ENCODE results near the gene BMP7.
"Not testable (repeated sequence)": the region's sequence is repeated elsewhere in the genome, so short reads cannot be mapped to it uniquely, and the experiment has no call there.

Gene BMP7

DNA sequence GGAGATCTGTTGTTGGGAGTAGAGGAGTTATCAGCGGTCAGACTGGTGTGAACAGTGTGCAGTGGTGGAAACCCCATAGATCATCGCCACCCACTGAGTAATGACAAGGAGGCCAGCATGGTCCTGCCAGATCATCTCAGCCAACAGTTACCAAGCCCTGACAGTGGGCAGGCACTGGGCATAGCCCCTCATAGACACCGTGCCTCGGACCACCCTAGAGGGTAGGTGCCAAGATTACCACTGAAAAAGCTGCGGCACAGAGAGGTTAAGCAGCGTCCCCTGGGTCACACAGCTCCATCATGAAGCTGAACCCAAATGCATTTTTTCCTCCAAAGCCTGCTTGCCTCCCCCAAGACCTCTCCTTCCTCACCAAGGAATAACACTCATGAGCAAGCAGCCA is 21.5 kb upstream of the BMP7 start:
- DNase-seq (ENCODE audit: low read depth, low spot score): no peak

DNA sequence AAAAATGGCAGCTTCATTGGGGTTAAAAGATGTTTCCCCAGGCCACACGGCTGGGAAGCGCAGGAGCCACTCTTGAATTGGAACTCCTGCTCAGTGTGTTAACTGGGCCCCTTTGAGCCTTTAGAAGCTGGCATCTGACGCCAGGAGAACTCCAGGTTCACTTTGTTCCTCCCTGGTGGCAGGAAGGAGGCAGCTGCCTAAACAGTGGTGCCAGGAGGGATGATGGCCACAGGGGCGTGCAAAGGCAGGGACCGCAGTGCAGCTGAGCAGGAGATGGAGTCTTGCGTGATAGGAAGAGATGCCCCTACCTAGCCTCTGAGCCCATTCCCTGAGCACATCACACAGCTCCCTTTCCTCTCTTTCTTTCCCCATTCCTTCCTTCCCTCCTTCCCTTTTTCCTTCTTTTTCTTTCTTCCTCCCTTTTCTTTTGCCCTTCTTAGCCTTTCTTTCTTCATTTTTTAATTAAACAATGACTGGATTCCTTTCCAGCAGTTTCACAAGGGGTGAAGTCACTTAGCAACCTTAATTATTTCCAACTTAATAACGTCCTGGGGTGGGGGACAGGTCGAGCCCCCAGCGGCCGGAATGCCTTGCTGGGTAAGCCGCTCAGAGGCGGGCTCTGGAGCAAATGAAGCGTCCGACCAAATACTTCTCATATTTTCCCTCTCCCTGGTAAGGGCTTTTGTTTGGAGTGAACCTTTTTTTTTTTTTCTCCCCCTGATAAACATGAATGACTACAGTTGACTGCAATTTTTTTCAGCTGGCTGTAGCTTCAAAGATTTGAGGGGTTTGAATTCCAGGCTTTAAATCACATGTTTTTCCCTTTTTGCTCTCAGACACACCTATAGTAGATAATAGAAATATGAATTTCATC is 20.8 kb upstream of the BMP7 start:
- DNase-seq (ENCODE audit: low read depth, low spot score): peak; percentile 80

GRCh38 chr20:57283860-57284259 is 17.4 kb upstream of the BMP7 start:
- DNase-seq (ENCODE audit: low read depth, low spot score): no peak

DNA sequence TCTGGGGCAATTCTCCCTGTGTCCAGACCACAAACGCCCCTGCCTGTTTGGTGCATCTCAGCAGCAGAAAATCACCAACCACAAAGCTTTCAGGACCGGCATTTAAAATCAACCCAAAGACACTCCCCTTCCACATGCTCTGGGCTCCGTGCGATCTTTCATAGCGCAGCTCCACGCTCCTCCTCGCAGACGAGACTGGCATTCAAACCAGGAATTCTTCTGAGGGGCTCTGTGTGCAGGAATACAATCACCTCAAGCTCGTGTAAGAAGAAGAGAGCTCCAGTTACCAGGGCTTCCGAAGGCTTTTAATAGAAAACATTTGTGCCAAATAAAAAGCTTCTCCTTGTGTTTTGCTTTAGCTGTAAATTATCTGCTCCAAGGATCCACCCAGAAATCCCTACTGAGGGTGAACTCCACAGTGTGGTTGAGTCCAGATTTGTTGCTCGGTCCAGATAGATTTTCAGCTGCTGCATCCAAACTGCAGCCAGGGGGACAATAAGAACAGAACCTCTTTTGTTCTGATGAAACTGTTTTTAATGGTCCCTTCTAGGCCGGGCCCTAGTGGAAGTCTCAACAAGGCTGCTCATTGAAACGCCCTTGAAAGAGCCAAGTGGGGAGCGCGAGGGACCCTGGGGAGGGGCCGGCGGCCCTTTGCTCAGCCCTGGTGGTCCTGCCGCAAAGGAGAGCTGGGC is 16.4 kb upstream of the BMP7 start:
- peak; percentile 65 for DNase-seq (ENCODE audit: low read depth, low spot score)

DNA sequence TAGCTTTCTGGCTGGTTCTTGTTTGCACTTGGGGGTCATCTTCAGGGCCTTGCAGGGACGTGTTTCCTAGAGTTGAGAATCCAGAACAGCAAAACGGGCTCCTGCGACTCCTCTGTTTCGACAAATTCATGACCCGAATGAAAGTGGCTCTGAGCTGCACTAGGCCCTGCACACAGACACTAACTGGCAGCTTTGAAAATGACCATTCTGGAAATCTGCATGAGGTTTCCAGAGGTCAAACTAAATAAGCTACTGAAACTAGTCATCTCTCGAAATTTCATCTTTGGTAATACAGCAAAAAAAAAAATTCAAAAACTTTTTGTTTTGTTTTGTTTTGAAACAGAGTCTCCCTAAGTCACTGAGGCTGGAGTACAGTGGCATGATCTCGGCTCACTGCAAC is 15.5 kb upstream of the BMP7 start:
- no peak for DNase-seq (ENCODE audit: low read depth, low spot score)

DNA sequence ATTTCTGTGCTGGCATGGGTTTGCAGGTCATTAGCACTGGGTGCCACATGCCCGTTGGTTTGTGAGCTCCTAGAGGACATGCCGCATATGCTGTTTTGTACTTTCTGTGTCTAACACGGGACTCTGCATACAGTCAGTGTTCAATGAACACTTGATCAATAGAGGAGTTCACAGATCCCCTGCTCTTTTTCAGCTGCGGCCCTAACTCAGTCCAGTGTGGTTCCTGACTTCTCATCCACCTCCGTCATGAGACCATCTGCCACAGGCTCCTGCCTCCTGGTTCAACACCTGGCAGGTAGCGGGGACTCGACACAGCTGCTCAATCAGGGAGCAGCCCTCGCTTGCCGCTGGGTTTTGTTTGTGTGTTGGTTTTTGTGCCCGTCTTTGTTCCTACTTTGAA is 13.8 kb upstream of the BMP7 start:
- no peak for DNase-seq (ENCODE audit: low read depth, low spot score)

- DNase-seq (ENCODE audit: low read depth, low spot score): not testable (repeated sequence)
These were observed 13.1 kb upstream of the BMP7 start for GRCh38 chr20:57279548-57279947.

DNA sequence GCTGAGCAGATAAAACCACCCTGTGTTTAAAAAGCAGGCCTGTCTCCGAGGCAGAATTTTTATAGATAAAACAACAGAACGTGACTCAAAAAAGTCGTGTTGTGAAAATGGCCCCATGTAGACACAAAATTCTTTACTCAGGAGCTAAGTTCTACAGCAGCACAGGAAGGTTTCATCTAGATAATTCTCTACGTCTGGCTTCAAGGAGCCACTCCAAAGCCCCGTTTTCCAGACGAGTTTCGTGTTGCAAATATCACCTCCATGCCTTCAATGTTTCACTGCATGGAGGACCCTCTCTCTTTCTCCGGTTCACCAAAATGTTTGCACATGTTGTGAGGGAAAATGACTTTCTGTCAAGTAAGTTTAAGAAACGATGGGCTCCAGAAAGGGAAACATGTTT is 12.0 kb upstream of the BMP7 start:
- no peak for DNase-seq (ENCODE audit: low read depth, low spot score)

DNA sequence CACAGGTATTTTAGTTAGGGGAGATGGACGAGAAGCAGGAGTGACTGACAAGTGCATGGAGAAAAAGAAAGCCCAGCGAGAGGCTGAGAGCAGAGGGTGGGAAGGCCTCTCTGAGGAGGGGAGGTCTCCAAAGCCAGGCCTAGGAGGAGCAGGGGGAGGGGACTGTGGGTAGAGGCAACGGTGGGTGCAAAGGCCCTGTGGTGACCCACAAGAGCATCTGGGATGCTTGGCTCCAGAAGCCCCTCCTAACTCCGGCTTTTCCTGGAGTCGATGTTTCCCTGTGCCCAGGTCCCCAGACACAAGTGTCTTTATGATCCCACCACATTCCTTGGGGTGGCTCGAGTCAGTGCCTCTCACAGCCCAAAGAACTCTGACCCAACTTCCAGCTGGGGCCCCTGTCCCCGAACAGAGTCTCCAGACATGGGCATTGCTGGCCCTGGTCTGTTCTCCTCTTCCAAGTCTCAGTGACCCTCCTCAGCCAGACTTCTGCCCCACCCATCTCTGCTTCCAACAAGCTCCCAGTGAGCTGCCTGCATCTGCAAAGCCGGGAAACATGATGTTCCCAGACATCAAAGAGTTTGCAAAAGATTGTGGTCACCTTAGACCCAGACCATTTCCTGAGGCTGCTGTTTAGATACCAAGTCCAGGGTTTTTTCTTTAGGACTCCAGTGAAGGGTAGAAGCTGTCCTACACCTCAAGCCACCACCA is 11.1 kb upstream of the BMP7 start:
- DNase-seq (ENCODE audit: low read depth, low spot score): no peak

DNA sequence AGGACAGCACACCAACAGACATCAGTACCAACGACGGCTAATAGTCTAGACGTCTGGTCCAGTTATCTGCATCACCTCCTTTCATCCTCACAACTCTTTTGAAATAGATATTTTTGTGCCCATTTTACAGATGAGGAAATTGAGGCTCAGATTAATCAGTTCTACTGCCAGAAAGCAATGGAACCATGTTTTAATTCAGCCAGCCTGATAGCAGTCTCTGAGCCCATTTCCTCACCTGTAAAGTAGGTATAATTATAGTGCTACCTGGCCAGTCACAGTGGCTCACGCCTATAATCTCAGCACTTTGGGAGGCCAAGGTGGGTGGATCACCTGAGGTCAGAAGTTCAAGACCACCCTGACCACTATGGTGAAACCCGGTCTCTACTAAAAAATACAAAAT is 9.8 kb upstream of the BMP7 start:
- no peak for DNase-seq (ENCODE audit: low read depth, low spot score)

DNA sequence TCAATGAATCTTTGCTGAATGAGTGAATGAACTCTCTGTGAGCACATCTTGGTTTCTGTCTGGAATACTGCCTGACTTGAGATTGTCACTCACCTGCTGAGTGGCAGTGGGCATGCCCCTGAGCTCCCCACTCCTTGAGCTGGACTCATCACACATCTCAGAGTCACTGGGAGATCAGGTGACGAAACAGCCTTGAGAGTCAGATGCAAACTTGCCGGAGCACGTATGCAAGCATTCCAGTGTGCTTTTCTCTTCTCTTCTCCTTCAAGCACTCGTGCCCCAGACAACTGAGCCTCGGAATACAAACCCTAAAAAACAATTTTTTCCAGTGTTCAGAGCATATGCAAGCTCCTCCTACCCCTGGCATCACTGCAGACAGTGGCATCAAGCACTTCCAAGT is 9.4 kb upstream of the BMP7 start:
- no peak for DNase-seq (ENCODE audit: low read depth, low spot score)

DNA sequence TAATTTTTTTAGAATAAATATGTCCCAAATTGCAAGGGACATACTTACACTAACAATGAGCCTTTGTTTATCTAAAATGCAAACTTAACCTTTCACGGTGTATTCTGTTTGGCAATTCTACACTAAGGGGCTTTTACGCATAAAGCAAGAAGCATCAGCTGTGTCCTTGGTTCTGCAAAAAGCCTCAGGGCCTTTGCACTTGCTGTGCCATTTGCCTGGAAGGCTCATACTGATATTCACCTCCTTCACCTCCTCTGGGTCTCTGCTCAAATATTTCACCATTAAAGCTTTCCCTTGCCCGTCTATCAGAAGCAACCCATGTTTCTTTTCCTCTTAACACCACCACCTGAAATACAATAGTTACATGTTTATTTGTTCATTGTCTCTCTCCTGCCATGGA is 8.9 kb upstream of the BMP7 start:
- no peak for DNase-seq (ENCODE audit: low read depth, low spot score)

DNA sequence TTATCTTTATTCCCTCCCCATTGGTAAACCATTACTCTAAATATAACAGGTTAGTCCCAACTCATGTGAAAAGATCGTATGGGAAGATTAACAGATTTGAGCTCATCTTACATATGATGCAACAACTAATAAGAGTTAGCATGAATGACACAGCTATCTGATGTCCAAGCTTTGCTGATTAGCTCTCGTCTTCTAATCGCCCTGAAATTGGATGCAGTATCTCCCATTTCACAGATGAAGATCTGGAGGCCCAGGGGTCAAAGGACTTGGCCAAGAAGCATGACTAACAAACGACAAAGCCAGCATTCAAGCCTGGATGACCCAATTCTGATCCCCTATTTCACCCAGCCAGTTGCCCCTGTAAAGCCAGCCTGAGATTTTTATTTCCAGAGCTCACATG is 8.4 kb upstream of the BMP7 start:
- no peak for DNase-seq (ENCODE audit: low read depth, low spot score)

DNA sequence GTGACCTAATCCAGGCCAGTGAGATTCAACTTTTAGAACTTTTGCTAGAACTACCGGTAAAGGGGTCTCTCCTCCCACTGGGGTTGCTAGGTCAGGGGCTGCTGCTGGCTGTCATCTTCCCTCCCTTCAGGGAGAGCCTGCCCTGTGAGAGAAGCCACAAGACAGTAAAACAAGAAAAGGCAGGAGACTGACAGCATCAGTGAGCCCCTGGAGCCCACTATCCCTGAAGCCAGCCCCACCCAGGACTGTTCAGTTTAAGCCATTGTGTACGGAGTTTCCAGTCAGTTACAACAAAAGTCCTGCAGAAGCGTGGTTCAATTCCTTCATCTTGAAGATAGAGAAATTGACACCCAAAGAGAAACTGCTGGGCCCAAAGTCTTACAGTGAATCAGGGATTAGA is 7.9 kb upstream of the BMP7 start:
- DNase-seq (ENCODE audit: low read depth, low spot score): no peak

DNA sequence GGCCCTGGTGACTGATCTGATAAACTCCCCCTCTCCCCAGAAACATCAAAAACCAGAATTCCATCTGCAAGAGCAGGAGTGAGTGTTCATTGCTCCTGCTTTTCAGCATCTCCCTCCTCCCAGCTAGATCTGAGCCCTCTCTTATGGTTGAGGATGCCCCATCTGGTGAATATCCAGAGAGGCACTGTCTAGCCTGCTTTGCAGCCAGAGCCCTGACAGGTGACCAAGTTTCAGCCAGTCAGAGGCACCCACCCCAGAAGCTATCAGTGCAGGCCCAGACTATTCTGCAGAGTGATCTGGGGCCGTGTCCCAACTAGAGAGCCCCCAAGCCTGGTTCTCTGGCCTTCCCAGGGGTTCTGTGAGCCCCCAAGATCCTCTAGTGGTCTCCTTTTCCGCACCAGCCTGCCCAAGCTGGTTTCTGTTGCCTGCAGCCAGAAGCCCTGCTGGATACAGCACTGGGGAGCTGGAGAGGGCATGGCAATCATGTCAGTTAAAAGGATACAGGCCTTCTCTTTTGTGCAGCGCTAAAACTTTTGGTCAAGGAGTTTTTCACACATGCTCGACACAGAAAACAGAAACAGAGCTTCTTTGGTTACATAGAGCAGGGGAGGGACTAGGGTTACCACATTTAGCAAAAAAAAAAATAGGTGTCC is 6.6 kb upstream of the BMP7 start:
- no peak for DNase-seq (ENCODE audit: low read depth, low spot score)

- no peak for DNase-seq (ENCODE audit: low read depth, low spot score)
These were observed 4.0 kb upstream of the BMP7 start for GRCh38 chr20:57270204-57270984.

GRCh38 chr20:57269148-57269984 is 2.9 kb upstream of the BMP7 start:
- no peak for DNase-seq (ENCODE audit: low read depth, low spot score)

DNA sequence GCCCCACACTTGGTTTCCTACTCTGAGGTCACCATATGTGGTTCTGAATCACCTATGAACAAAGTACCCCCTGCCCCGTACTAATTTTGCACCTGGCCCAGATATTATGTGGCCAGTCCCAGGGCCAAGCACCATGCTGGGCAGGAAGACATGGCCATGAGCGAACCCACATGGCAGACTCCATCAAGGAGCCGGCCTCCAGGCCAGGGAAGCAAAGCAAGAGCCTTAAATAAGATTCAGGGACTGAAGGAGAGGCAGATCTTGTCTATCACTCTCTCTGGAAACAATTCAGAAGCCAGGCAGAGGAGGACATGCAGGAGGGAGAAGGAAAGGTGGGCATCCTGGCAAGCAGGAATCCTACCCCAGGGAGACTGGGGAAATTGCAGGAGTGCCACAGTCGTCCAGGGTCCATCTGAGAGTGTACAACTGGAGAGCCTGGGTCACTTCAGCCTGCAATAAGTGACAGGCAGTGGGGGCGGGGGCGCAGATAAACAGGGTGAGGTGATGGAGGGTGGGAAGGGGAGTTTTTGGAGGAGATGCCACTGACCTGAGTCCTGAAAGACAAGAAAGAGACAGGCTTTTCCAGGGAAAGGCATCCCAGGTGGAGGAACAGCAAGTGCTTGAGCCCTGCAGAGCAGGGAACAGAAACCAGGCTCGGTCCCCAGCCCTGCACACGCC is 2.1 kb upstream of the BMP7 start:
- no peak for DNase-seq (ENCODE audit: low read depth, low spot score)

GRCh38 chr20:57267158-57267821 is 849 bp upstream of the BMP7 start:
- DNase-seq (ENCODE audit: low read depth, low spot score): no peak

- peak; percentile 33 for DNase-seq (ENCODE audit: low read depth, low spot score)
These were observed 497 bp downstream of the BMP7 start for GRCh38 chr20:57265997-57266290.

Data from astrocyte of the hippocampus (primary cell).